WTC11 (cell line): ENCODE results near the gene HPCAL1.

Experiments
- ATF2 ChIP-seq: sonication (generic); formaldehyde crosslinking; IDR thresholded peaks from 2 replicates; pipeline ENCODE4 v1.8.1; 2022; ENCODE audit warnings: low read depth, missing genetic modification reagents, borderline replicate concordance
- CTCF ChIP-seq: fragments of 200-600 bp; IDR thresholded peaks from 2 replicates; pipeline ENCODE4 v1.8.0; 2022; ENCODE audit warnings: antibody characterized with exemption
- E2F1 ChIP-seq: sonication (generic); formaldehyde crosslinking; IDR thresholded peaks from 2 replicates; pipeline ENCODE4 v1.8.0; 2022; ENCODE audit warnings: mild to moderate bottlenecking, missing genetic modification reagents
- E2F5 ChIP-seq: sonication (generic); formaldehyde crosslinking; IDR thresholded peaks from 2 replicates; pipeline ENCODE4 v1.8.1; 2022; ENCODE audit warnings: mild to moderate bottlenecking, moderate library complexity, missing genetic modification reagents
- FOXJ3 ChIP-seq: sonication (generic); formaldehyde crosslinking; IDR thresholded peaks from 2 replicates; pipeline ENCODE4 v1.9.0; 2021; ENCODE audit warnings: missing genetic modification reagents, mild to moderate bottlenecking, borderline replicate concordance
- FOXK1 ChIP-seq: sonication (generic); formaldehyde crosslinking; IDR thresholded peaks from 2 replicates; pipeline ENCODE4 v1.8.0; 2022; ENCODE audit warnings: mild to moderate bottlenecking, moderate library complexity, missing genetic modification reagents
- NFYB ChIP-seq: sonication (generic); formaldehyde crosslinking; conservative IDR thresholded peaks from 2 replicates; pipeline ENCODE4 v1.8.0; 2022; ENCODE audit warnings: low read depth, missing genetic modification reagents
- NR2C2 ChIP-seq: sonication (generic); formaldehyde crosslinking; IDR thresholded peaks from 2 replicates; pipeline ENCODE4 v1.8.0; 2022; ENCODE audit warnings: mild to moderate bottlenecking, missing genetic modification reagents
- USF2 ChIP-seq: sonication (generic); formaldehyde crosslinking; IDR thresholded peaks from 2 replicates; pipeline ENCODE4 v1.8.1; 2023; ENCODE audit warnings: mild to moderate bottlenecking, missing genetic modification reagents, moderate library complexity
- ZNF317 ChIP-seq: sonication (generic); formaldehyde crosslinking; IDR thresholded peaks from 2 replicates; pipeline ENCODE4 v1.8.1; 2023; ENCODE audit warnings: low read depth, mild to moderate bottlenecking, moderate library complexity, missing genetic modification reagents, borderline replicate concordance
- ZNF416 ChIP-seq: fragments of 250-450 bp; sonication (Bioruptor Pico); IDR thresholded peaks from 2 replicates; pipeline ENCODE4 v1.9.0; 2021; ENCODE audit warnings: mild to moderate bottlenecking, inconsistent platforms
- TF ChIP-seq, protein P1 (sequence below): sonication (generic); formaldehyde crosslinking; IDR thresholded peaks from 2 replicates; pipeline ENCODE4 v1.8.1; 2023; ENCODE audit warnings: mild to moderate bottlenecking, missing genetic modification reagents

DNA sequence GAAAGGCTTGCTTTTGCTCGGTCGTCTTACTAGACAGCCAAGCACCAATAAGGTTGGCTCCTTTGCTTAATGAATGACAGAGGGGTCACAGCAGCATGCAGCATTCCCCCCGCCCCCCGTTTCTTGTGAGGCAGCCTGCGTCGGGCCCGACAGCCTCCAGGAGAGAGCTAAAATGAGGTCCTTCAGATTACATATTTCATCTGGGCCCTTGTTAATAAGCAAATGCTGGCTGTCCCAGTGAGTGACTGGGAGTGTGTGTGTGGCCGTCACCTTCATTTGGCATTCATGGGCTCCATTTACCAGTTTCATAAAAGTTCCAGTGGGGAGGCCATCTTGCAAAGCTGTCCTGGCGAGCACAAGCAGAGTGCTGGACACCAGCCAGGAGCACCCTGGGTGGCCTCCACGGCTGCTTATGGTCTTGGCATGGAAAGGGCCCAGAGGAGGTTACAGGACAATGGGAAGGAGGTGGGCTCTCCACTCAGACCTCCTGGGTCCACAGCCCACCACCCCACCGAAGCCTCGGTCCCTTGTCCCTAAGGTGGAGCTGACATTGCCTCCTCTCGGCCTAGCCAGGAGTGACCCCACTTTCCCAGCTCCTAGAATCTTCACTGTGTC is 108.2 kb downstream of the HPCAL1 start:
- TF ChIP-seq, protein P1, sequence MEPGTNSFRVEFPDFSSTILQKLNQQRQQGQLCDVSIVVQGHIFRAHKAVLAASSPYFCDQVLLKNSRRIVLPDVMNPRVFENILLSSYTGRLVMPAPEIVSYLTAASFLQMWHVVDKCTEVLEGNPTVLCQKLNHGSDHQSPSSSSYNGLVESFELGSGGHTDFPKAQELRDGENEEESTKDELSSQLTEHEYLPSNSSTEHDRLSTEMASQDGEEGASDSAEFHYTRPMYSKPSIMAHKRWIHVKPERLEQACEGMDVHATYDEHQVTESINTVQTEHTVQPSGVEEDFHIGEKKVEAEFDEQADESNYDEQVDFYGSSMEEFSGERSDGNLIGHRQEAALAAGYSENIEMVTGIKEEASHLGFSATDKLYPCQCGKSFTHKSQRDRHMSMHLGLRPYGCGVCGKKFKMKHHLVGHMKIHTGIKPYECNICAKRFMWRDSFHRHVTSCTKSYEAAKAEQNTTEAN (CRISPR knock-in tag): no peak
- TF ChIP-seq CTCF: no peak
- no peak for TF ChIP-seq E2F5 (CRISPR knock-in tag)
- no peak for TF ChIP-seq ZNF317 (CRISPR knock-in tag)
- TF ChIP-seq NFYB (CRISPR knock-in tag): no peak
- no peak for TF ChIP-seq FOXK1 (CRISPR knock-in tag)
- TF ChIP-seq USF2 (CRISPR knock-in tag): no peak
- TF ChIP-seq ZNF416: no peak
- TF ChIP-seq E2F1 (CRISPR knock-in tag): no peak
- no peak for TF ChIP-seq FOXJ3 (CRISPR knock-in tag)
- no peak for TF ChIP-seq ATF2 (CRISPR knock-in tag)
- TF ChIP-seq NR2C2 (CRISPR knock-in tag): no peak
